ENCODE results near the gene INSM2. TPM values are rescaled to one million over a fixed set of nuclear protein-coding genes. Genes with fewer than 3 reads are reported as not detected.

INSM2 gene
- total and polyA plus RNA-seq, 4 donors, result 0.17 to 1.5 (median 0.38) TPM

GRCh38 chr14:35515916-35516315, 18.0 kb upstream of the INSM2 start:
- Histone ChIP-seq H3K27ac (ENCODE audit: low read depth, low read length) (no peak overlapping the region), H3K27me3 (ENCODE audit: control insufficient read depth, insufficient read depth, low read length) (no peaks in the 10 kb centered on the region), H3K4me1 (ENCODE audit: control insufficient read depth, insufficient read depth, low read length) (no peaks in the 10 kb centered on the region), H3K36me3 (ENCODE audit: control insufficient read depth, insufficient read depth, low read length) (no peaks in the 10 kb centered on the region), H3K4me3 (ENCODE audit: low read depth, low read length) (no peak overlapping the region), H3K9me3 (ENCODE audit: control insufficient read depth, insufficient read depth, low read length) (no peaks in the 10 kb centered on the region)
- DNase-seq (ENCODE audit: low read depth in 4 of 6, low spot score in 6 of 6), result no peak
- WGBS (ENCODE audit: insufficient coverage), result no CpG with 5 or more reads among the region's 1 CpG

DNA sequence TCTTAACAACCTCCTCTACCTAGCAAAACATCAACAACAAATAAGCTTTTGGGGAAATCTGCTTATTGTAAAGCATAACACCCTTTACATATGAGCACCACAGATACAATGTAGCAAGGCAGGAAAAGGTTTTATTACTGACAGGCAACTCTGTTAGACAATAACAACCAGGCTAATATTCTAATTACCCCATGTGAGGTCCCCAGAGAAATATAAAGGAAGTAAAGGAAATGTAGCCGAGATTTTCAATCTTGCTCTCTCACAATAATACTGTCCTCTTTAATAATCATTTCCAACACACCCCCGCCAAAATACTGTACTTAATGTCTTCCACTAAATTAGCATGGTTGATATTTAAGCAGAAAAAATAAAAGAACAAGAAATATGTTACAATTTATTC, 14.0 kb upstream of the INSM2 start:
- H3K4me3 ChIP-seq (ENCODE audit: low read depth, low read length), result no peak overlapping the region
- H3K4me1 ChIP-seq (ENCODE audit: control insufficient read depth, insufficient read depth, low read length), result no peaks in the 10 kb centered on the region
- H3K27me3 ChIP-seq (ENCODE audit: control insufficient read depth, insufficient read depth, low read length), result no peaks in the 10 kb centered on the region
- no peaks in the 10 kb centered on the region for H3K36me3 ChIP-seq (ENCODE audit: control insufficient read depth, insufficient read depth, low read length)
- DNase-seq (ENCODE audit: low read depth in 4 of 6, low spot score in 6 of 6), result peak in 1 of 6 donors; percentile 74
- no peak overlapping the region for H3K27ac ChIP-seq (ENCODE audit: low read depth, low read length)
- no peaks in the 10 kb centered on the region for H3K9me3 ChIP-seq (ENCODE audit: control insufficient read depth, insufficient read depth, low read length)
- no CpG with 5 or more reads among the region's 2 CpGs for WGBS (ENCODE audit: insufficient coverage)

- Histone ChIP-seq H3K9me3 (ENCODE audit: control insufficient read depth, insufficient read depth, low read length) (peaks cover 1% of the 10 kb centered on the region), H3K4me1 (ENCODE audit: control insufficient read depth, insufficient read depth, low read length) (no peaks in the 10 kb centered on the region), H3K36me3 (ENCODE audit: control insufficient read depth, insufficient read depth, low read length) (no peaks in the 10 kb centered on the region), H3K4me3 (ENCODE audit: low read depth, low read length) (no peak overlapping the region), H3K27me3 (ENCODE audit: control insufficient read depth, insufficient read depth, low read length) (peaks cover 14% of the 10 kb centered on the region), H3K27ac (ENCODE audit: low read depth, low read length) (no peak overlapping the region)
- DNase-seq (ENCODE audit: low read depth in 4 of 6, low spot score in 6 of 6), result no peak
- 100% methylated on average over 2 of the region's 3 CpGs for WGBS (ENCODE audit: insufficient coverage)
Measured at GRCh38 chr14:35525695-35526094, 8.3 kb upstream of the INSM2 start.

- H3K4me1 ChIP-seq (ENCODE audit: control insufficient read depth, insufficient read depth, low read length), result no peaks in the 10 kb centered on the region
- H3K4me3 ChIP-seq (ENCODE audit: low read depth, low read length), result no peak overlapping the region
- no peak overlapping the region for H3K27ac ChIP-seq (ENCODE audit: low read depth, low read length)
- no CpG with 5 or more reads among the region's 2 CpGs for WGBS (ENCODE audit: insufficient coverage)
- DNase-seq (ENCODE audit: low read depth in 4 of 6, low spot score in 6 of 6), result no peak
- H3K27me3 ChIP-seq (ENCODE audit: control insufficient read depth, insufficient read depth, low read length), result peaks cover 24% of the 10 kb centered on the region
- peaks cover 1% of the 10 kb centered on the region for H3K9me3 ChIP-seq (ENCODE audit: control insufficient read depth, insufficient read depth, low read length)
- no peaks in the 10 kb centered on the region for H3K36me3 ChIP-seq (ENCODE audit: control insufficient read depth, insufficient read depth, low read length)
Measured at GRCh38 chr14:35526962-35527361, 7.0 kb upstream of the INSM2 start.

- peaks cover 57% of the 10 kb centered on the region for H3K27me3 ChIP-seq (ENCODE audit: control insufficient read depth, insufficient read depth, low read length)
- WGBS (ENCODE audit: insufficient coverage), result no CpG with 5 or more reads among the region's 1 CpG
- H3K9me3 ChIP-seq (ENCODE audit: control insufficient read depth, insufficient read depth, low read length), result no peaks in the 10 kb centered on the region
- H3K27ac ChIP-seq (ENCODE audit: low read depth, low read length), result no peak overlapping the region
- DNase-seq (ENCODE audit: low read depth in 4 of 6, low spot score in 6 of 6), result no peak
- H3K4me3 ChIP-seq (ENCODE audit: low read depth, low read length), result no peak overlapping the region
- H3K4me1 ChIP-seq (ENCODE audit: control insufficient read depth, insufficient read depth, low read length), result peaks cover 19% of the 10 kb centered on the region
- H3K36me3 ChIP-seq (ENCODE audit: control insufficient read depth, insufficient read depth, low read length), result no peaks in the 10 kb centered on the region
Measured at GRCh38 chr14:35531960-35532747, 1.8 kb upstream of the INSM2 start.

GRCh38 chr14:35532783-35533356, 1.1 kb upstream of the INSM2 start:
- Histone ChIP-seq H3K27me3 (ENCODE audit: control insufficient read depth, insufficient read depth, low read length) (peaks cover 57% of the 10 kb centered on the region), H3K27ac (ENCODE audit: low read depth, low read length) (no peak overlapping the region), H3K36me3 (ENCODE audit: control insufficient read depth, insufficient read depth, low read length) (no peaks in the 10 kb centered on the region), H3K4me3 (ENCODE audit: low read depth, low read length) (peak overlapping the region; percentile 24), H3K4me1 (ENCODE audit: control insufficient read depth, insufficient read depth, low read length) (peaks cover 19% of the 10 kb centered on the region), H3K9me3 (ENCODE audit: control insufficient read depth, insufficient read depth, low read length) (no peaks in the 10 kb centered on the region)
- no peak for DNase-seq (ENCODE audit: low read depth in 4 of 6, low spot score in 6 of 6)
- WGBS (ENCODE audit: insufficient coverage), result 8% methylated on average over 2 of the region's 6 CpGs

- DNase-seq (ENCODE audit: low read depth in 4 of 6, low spot score in 6 of 6), result peak in 2 of 6 donors; percentile 21 to 31
- no peaks in the 10 kb centered on the region for H3K9me3 ChIP-seq (ENCODE audit: control insufficient read depth, insufficient read depth, low read length)
- H3K4me3 ChIP-seq (ENCODE audit: low read depth, low read length), result peak overlapping the region; percentile 39
- H3K27me3 ChIP-seq (ENCODE audit: control insufficient read depth, insufficient read depth, low read length), result peaks cover 52% of the 10 kb centered on the region
- WGBS (ENCODE audit: insufficient coverage), result under 1% methylated on average over 77 of the region's 77 CpGs
- no peaks in the 10 kb centered on the region for H3K36me3 ChIP-seq (ENCODE audit: control insufficient read depth, insufficient read depth, low read length)
- H3K4me1 ChIP-seq (ENCODE audit: control insufficient read depth, insufficient read depth, low read length), result peaks cover 19% of the 10 kb centered on the region
- H3K27ac ChIP-seq (ENCODE audit: low read depth, low read length), result no peak overlapping the region
Measured at GRCh38 chr14:35534208-35534872, 376 bp downstream of the INSM2 start.

DNA sequence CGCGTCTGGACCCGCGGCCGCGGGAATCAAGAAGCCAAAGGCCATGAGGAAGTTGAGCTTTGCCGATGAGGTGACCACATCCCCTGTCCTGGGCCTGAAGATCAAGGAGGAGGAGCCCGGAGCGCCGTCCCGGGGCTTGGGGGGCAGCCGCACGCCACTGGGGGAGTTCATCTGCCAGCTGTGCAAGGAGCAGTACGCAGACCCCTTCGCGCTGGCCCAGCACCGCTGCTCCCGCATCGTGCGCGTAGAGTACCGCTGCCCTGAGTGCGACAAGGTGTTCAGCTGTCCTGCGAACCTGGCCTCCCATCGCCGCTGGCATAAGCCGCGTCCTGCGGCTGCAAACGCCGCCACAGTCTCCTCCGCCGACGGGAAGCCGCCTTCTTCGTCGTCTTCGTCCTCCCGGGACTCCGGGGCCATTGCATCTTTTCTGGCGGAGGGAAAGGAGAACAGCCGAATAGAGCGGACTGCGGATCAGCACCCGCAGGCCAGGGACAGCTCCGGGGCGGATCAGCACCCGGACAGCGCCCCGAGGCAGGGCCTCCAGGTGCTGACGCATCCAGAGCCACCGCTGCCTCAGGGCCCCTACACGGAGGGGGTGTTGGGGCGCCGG, 1.0 kb downstream of the INSM2 start:
- peak overlapping the region; percentile 39 for H3K4me3 ChIP-seq (ENCODE audit: low read depth, low read length)
- H3K4me1 ChIP-seq (ENCODE audit: control insufficient read depth, insufficient read depth, low read length), result peaks cover 19% of the 10 kb centered on the region
- no peaks in the 10 kb centered on the region for H3K36me3 ChIP-seq (ENCODE audit: control insufficient read depth, insufficient read depth, low read length)
- under 1% methylated on average over 55 of the region's 55 CpGs for WGBS (ENCODE audit: insufficient coverage)
- H3K27me3 ChIP-seq (ENCODE audit: control insufficient read depth, insufficient read depth, low read length), result peaks cover 50% of the 10 kb centered on the region
- H3K9me3 ChIP-seq (ENCODE audit: control insufficient read depth, insufficient read depth, low read length), result no peaks in the 10 kb centered on the region
- H3K27ac ChIP-seq (ENCODE audit: low read depth, low read length), result no peak overlapping the region
- peak in 3 of 6 donors; percentile 25 to 70 (median 33) for DNase-seq (ENCODE audit: low read depth in 4 of 6, low spot score in 6 of 6)

DNA sequence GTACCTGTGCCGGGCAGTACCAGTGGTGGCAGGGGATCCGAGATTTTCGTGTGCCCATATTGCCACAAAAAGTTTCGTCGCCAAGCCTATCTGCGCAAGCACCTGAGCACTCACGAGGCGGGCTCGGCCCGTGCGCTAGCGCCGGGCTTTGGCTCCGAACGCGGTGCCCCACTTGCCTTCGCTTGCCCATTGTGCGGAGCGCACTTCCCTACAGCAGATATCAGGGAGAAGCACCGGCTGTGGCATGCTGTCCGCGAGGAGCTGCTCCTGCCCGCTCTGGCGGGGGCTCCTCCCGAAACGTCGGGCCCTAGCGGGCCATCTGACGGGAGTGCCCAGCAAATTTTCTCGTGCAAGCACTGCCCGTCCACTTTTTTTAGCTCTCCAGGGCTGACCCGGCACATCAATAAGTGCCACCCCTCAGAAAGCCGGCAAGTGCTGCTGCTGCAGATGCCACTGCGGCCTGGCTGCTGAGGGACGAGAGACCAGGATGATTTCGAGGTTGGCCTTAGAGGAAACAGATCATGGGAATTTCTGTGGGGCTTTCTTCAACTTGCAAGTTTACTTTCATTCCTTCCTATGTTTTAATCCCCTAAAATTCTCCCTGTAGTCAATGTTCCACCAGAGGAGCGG, 1.6 kb downstream of the INSM2 start:
- Histone ChIP-seq H3K27ac (ENCODE audit: low read depth, low read length) (no peak overlapping the region), H3K27me3 (ENCODE audit: control insufficient read depth, insufficient read depth, low read length) (peaks cover 44% of the 10 kb centered on the region), H3K4me1 (ENCODE audit: control insufficient read depth, insufficient read depth, low read length) (peaks cover 19% of the 10 kb centered on the region), H3K36me3 (ENCODE audit: control insufficient read depth, insufficient read depth, low read length) (no peaks in the 10 kb centered on the region), H3K4me3 (ENCODE audit: low read depth, low read length) (peak overlapping the region; percentile 39), H3K9me3 (ENCODE audit: control insufficient read depth, insufficient read depth, low read length) (no peaks in the 10 kb centered on the region)
- WGBS (ENCODE audit: insufficient coverage), result 3% methylated on average over 34 of the region's 37 CpGs
- peak in 2 of 6 donors; percentile 16 to 39 for DNase-seq (ENCODE audit: low read depth in 4 of 6, low spot score in 6 of 6)
